Adrenal gland (tissue), 12 donors: ENCODE measurements around the gene CCDC149. TPM values are rescaled to one million over a fixed set of nuclear protein-coding genes. Genes with fewer than 3 reads are reported as not detected.

Experiments used
- DNase-seq, 7 donors: peaks; one replicate each; pipeline ENCODE4 v3.0.0-alpha.2; 2019 to 2020
- H3K27ac ChIP-seq, 5 donors: fragments of 200-600 bp; sonication (generic) in 4 of 5; 1 replicate in 3 of 5; 2 replicates in 2 of 5; pipeline versions ENCODE4 v1.5.1 to v1.8.0; 2016 to 2020; ENCODE audit warnings: mild to moderate bottlenecking in 1 of 5
- H3K27me3 ChIP-seq: fragments of 200-600 bp; 2 replicates; pipeline ENCODE4 v1.8.0; 2021
- H3K36me3 ChIP-seq, 2 donors: fragments of 200-600 bp; replicated peaks in 1 of 2; 1 replicate in 1 of 2; 2 replicates in 1 of 2; pipeline versions ENCODE4 v1.5.1 to v1.8.0; 2018 to 2022
- H3K4me1 ChIP-seq, 2 donors: fragments of 200-600 bp; replicated peaks in 1 of 2; 1 replicate in 1 of 2; 2 replicates in 1 of 2; pipeline versions ENCODE4 v1.5.1 to v1.8.0; 2018 to 2021
- H3K4me3 ChIP-seq, 4 donors: fragments of 200-600 bp; sonication (generic) in 3 of 4; one replicate each; pipeline ENCODE4 v1.5.1; 2016 to 2018
- H3K9me3 ChIP-seq, 3 donors: fragments of 200-600 bp; sonication (generic) in 1 of 3; replicated peaks in 1 of 3; 1 replicate in 2 of 3; 2 replicates in 1 of 3; pipeline versions ENCODE4 v1.5.1 to v1.8.0; 2016 to 2021
- POLR2A ChIP-seq, 2 donors: fragments of 450-650 bp; IDR thresholded peaks; one replicate each; pipeline ENCODE4 v1.6.1; 2017; ENCODE audit warnings: antibody characterized with exemption in 2 of 2, mild to moderate bottlenecking in 2 of 2, moderate library complexity in 1 of 2
- WGBS, 4 donors: extraction: QIAGEN DNeasy Blood & Tissue Kit in 2 of 4; methylation state at CpG; one replicate each; pipeline versions ENCODE4 v1.1.5 to v1.1.7; 2013 to 2017; 5-methylcytosine and 5-hydroxymethylcytosine counted together
- intact Hi-C, 2 donors: fragments of 100-400 bp; cut with DNase I; formaldehyde crosslinking; loops; one replicate each; pipeline versions ENCODE4 v1.14.1 to v1.15.0; 2022 to 2023
- polyA plus RNA-seq, 3 donors: library from polyadenylated mRNA; stranded (reverse); fragments of 200-250 nt in 2 of 3; fragments of 350-450 nt in 1 of 3; fragmentation: Illumina TruSeq in 1 of 3; extraction: RNeasy Lipid Tissue Mini Kit (QIAGEN cat#74804) in 1 of 3; gene quantifications; one replicate each; pipeline ENCODE4 v1.2.3, GENCODE V29; 2013 to 2014
- total RNA-seq, 9 donors: library from RNA; depleted of rRNA in 4 of 9; stranded (reverse); fragments of >200 nt in 4 of 9; fragments of 120-200 nt in 1 of 9; fragmentation: NEBNext Ultra II Directional in 1 of 9; extraction: Animal tissue kit (Norgen Biotek cat#: 25700) in 1 of 9; gene quantifications; one replicate each; pipeline versions ENCODE4 v1.1.0 to v1.2.4, GENCODE V29; 2013 to 2023
- TF ChIP-seq, protein P1 (sequence below), 6 experiments: fragments of 450-650 bp in 4 of 6; fragments of 200-600 bp in 2 of 6; sonication (generic) in 1 of 6; IDR thresholded peaks; 1 replicate in 5 of 6; 2 replicates in 1 of 6; pipeline versions ENCODE4 v1.5.1 to v1.8.0; 2016 to 2021; ENCODE audit warnings: antibody characterized with exemption in 6 of 6, mild to moderate bottlenecking in 2 of 6, moderate library complexity in 1 of 6
- donor health status: healthy with polysubstance abuse.
- donor health status: Bipolar disorder and iron deficiency.
- donor health status: DM: yes; HTN: yes; CAD: no.
- donor health status: DM: no; HTN: no; CAD: no.
- donor health status: DM: no; HTN: no; CAD: no.
- donor health status: DM: yes; HTN: yes; CAD: no.

CCDC149 gene
- total and polyA plus RNA-seq, 12 donors = 3.6 to 13.0 (median 8.4) TPM

DNA sequence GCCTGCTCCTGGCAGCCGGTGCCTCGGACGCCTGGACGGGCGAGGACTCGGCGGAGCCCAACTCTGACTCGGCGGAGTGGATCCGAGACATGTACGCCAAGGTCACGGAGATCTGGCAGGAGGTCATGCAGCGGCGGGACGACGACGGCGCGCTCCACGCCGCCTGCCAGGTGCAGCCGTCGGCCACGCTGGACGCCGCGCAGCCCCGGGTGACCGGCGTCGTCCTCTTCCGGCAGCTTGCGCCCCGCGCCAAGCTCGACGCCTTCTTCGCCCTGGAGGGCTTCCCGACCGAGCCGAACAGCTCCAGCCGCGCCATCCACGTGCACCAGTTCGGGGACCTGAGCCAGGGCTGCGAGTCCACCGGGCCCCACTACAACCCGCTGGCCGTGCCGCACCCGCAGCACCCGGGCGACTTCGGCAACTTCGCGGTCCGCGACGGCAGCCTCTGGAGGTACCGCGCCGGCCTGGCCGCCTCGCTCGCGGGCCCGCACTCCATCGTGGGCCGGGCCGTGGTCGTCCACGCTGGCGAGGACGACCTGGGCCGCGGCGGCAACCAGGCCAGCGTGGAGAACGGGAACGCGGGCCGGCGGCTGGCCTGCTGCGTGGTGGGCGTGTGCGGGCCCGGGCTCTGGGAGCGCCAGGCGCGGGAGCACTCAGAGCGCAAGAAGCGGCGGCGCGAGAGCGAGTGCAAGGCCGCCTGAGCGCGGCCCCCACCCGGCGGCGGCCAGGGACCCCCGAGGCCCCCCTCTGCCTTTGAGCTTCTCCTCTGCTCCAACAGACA lies 113.1 kb downstream of the CCDC149 start:
- peaks cover 20% of the 10 kb centered on the region for H3K27me3 ChIP-seq
- 16 to 39% (median 17%) methylated on average over 34 to 103 of the region's 103 CpGs; no CpG with 5 or more reads in 1 of the 4 donors for WGBS, 4 donors
- no peaks in the 10 kb centered on the region for H3K36me3 ChIP-seq
- peak overlapping the region in 1 of 4 donors; percentile 47 for H3K4me3 ChIP-seq
- peaks cover 4 to 19% of the 10 kb centered on the region in 2 donors for H3K4me1 ChIP-seq
- peak in 2 of 7 donors; percentile 7 to 26 for DNase-seq
- no peaks in the 10 kb centered on the region for H3K9me3 ChIP-seq
- TF ChIP-seq POLR2A (IDR thresholded peaks at IDR 0.05) = no peak
- TF ChIP-seq, protein P1, sequence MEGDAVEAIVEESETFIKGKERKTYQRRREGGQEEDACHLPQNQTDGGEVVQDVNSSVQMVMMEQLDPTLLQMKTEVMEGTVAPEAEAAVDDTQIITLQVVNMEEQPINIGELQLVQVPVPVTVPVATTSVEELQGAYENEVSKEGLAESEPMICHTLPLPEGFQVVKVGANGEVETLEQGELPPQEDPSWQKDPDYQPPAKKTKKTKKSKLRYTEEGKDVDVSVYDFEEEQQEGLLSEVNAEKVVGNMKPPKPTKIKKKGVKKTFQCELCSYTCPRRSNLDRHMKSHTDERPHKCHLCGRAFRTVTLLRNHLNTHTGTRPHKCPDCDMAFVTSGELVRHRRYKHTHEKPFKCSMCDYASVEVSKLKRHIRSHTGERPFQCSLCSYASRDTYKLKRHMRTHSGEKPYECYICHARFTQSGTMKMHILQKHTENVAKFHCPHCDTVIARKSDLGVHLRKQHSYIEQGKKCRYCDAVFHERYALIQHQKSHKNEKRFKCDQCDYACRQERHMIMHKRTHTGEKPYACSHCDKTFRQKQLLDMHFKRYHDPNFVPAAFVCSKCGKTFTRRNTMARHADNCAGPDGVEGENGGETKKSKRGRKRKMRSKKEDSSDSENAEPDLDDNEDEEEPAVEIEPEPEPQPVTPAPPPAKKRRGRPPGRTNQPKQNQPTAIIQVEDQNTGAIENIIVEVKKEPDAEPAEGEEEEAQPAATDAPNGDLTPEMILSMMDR (IDR thresholded peaks at IDR 0.05) = no peak
- intact Hi-C loops = no loop called here
- H3K27ac ChIP-seq = no peak overlapping the region

DNA sequence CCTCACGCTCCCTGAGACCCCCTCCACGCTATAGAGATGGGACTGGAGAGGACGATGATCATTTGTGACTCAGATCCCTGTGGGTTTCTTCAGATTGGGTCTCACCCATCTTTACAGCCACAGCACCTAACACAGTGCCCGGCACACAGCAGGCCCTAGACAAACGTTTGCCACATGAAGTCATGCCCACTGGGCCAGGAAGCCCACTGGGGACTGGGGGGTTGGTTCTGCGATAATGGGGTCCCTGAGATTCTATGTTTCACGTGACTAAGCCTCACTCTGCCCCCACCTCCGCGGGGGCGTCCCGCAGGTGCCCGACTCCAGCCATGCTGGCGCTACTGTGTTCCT lies 113.7 kb downstream of the CCDC149 start:
- no peak overlapping the region for H3K27ac ChIP-seq
- no peaks in the 10 kb centered on the region for H3K9me3 ChIP-seq
- 65 to 85% (median 80%) methylated on average over 3 to 13 of the region's 13 CpGs for WGBS, 4 donors
- no peak overlapping the region for H3K4me3 ChIP-seq
- intact Hi-C loops = no loop called here
- no peak for DNase-seq
- peaks cover 20% of the 10 kb centered on the region for H3K27me3 ChIP-seq
- H3K36me3 ChIP-seq = no peaks in the 10 kb centered on the region
- TF ChIP-seq POLR2A (IDR thresholded peaks at IDR 0.05) = no peak
- TF ChIP-seq, protein P1 (IDR thresholded peaks at IDR 0.05) = no peak
- peaks cover 9 to 25% of the 10 kb centered on the region in 2 donors for H3K4me1 ChIP-seq

DNA sequence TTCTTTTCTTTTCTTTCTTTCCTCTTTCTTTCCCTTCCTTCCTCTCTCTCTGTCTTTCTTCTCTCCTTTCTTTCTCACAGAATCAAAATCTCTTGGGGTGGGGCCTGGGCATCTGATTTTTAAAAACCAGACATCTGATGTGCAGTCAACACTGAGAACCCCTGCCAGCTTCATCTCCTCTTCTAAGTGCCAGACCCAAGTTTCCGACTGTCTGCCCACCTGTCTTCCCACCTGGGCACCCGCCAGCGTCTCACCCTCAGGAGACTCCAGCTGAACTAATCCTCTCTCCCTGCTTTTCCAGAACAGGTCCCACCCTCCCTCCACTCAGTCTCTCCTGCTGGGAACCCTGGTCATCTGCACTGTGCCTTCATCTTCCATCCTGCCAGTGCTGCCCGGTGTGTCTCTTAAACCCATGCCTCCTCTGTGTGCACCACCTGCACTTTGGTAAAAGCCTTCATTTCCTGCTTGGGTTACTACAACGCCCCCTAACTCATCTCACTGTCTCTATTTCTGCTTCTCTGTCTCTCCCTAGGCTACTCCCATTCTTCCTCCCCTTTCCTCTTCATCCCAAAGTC lies 114.7 kb downstream of the CCDC149 start:
- Histone ChIP-seq H3K27ac (no peak overlapping the region), H3K4me3 (no peak overlapping the region), H3K9me3 (no peaks in the 10 kb centered on the region), H3K4me1 (peaks cover 9 to 31% of the 10 kb centered on the region in 2 donors), H3K36me3 (no peaks in the 10 kb centered on the region), H3K27me3 (peaks cover 20% of the 10 kb centered on the region)
- no peak for DNase-seq
- intact Hi-C loops = no loop called here
- WGBS, 4 donors = 68 to 77% (median 73%) methylated on average over 5 of the region's 5 CpGs
- no peak for TF ChIP-seq POLR2A (IDR thresholded peaks at IDR 0.05)
- TF ChIP-seq, protein P1 (IDR thresholded peaks at IDR 0.05) = no peak

DNA sequence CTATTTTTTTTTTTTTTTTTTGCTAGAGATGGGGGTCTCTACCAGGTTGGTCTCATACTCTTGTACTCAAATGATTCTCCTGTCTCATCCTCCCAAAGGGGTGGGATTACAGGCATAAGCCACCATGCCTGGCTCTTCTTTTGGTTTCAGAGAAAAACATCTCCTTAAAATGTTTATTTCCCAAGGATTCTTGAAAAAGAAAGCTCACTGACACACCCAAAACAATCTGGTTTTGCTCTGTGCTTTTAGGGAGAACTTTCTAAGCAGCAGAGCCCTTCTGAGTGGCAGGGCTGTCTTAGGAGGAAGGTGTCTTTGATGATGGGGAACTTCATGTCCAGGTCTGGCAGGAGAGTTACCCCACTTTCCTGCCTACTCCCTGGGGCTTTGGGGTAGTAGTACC lies 116.2 kb downstream of the CCDC149 start:
- intact Hi-C loops = no loop called here
- Histone ChIP-seq H3K27ac (no peak overlapping the region), H3K4me1 (peaks cover 9 to 31% of the 10 kb centered on the region in 2 donors), H3K27me3 (peaks cover 20% of the 10 kb centered on the region), H3K36me3 (no peaks in the 10 kb centered on the region), H3K4me3 (no peak overlapping the region), H3K9me3 (no peaks in the 10 kb centered on the region)
- TF ChIP-seq, protein P1 (IDR thresholded peaks at IDR 0.05) = no peak
- TF ChIP-seq POLR2A (IDR thresholded peaks at IDR 0.05) = no peak
- no peak for DNase-seq
